DND-41 (cell line): ENCODE measurements around the gene ATG9B.

Source experiments
- EZH2 ChIP-seq: IDR thresholded peaks from 3 replicates; pipeline ENCODE4 v1.6.1; 2012; ENCODE audit warnings: borderline replicate concordance, low read depth, mild to moderate bottlenecking, moderate library complexity, low read length, inconsistent platforms; ENCODE audit not compliant: severe bottlenecking
- TF ChIP-seq, protein P1 (sequence below): IDR thresholded peaks from 2 replicates; pipeline ENCODE4 v1.5.1; 2012; ENCODE audit warnings: borderline replicate concordance, low read length, moderate library complexity, mild to moderate bottlenecking; ENCODE audit not compliant: poor library complexity, severe bottlenecking; ENCODE audit errors: extremely low read depth

DNA sequence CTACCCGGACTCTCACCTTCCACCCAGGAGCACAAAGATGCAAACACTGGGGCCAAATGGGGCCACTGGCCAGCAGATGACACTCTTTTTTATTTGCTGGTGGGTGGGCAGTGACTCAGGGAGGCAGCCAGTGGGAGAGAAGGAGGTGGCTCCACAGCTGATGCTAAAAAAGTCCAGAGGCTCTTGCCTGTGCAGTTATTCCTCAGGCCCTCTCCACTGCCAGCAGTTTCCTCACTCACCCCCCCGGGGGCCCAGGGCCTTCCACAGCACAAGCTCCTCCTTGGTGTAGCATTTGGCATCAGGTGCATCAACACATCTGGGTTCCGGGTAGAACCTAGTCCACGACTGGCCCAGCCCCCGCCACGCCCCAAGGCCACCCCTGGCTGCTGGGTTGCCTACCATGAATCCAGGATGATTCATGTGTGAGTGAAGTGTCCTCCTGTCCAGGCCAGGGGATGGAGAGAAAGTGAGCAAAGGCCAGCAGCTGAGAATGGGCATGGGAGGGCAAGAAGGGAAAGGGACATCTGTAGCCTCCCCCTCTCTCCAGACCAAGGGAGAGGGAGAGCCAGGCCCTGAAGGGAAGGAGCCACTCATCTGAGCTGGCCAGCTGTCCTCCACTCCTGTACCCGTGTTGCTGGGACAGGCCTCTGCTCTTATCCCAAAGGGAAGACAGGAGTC lies 44.4 kb downstream of the ATG9B start:
- TF ChIP-seq, protein P1, sequence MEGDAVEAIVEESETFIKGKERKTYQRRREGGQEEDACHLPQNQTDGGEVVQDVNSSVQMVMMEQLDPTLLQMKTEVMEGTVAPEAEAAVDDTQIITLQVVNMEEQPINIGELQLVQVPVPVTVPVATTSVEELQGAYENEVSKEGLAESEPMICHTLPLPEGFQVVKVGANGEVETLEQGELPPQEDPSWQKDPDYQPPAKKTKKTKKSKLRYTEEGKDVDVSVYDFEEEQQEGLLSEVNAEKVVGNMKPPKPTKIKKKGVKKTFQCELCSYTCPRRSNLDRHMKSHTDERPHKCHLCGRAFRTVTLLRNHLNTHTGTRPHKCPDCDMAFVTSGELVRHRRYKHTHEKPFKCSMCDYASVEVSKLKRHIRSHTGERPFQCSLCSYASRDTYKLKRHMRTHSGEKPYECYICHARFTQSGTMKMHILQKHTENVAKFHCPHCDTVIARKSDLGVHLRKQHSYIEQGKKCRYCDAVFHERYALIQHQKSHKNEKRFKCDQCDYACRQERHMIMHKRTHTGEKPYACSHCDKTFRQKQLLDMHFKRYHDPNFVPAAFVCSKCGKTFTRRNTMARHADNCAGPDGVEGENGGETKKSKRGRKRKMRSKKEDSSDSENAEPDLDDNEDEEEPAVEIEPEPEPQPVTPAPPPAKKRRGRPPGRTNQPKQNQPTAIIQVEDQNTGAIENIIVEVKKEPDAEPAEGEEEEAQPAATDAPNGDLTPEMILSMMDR, result no peak
- TF ChIP-seq EZH2, result no peak
